Measurements from ENCODE around the gene GCGR.
"Not testable (repeated sequence)": the region's sequence is repeated elsewhere in the genome, so short reads cannot be mapped to it uniquely, and the experiment has no call there.

The GCGR gene

DNA sequence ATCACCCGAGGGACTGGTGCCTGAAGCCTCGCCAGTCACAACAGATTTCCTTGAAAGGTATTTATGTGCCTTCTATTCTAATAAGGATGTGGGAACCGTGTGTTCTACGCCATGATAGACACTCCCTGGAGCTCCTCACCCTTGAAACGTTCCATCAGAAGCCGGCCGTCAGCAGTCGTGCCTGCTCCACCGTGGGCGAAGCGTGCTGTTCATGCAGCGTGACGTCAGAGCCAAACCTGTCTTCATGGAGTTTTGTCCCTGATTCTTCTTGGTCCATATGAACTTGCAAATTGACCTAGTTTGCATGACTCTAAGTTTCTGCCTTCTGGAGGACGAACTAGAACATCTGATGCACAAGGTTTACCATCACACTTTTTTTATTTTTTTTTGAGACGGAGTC is 35.4 kb downstream of the GCGR start:
- TF ChIP-seq CTBP1 (IDR thresholded peaks at IDR 0.05; ENCODE audit: borderline replicate concordance): no peak
- TF ChIP-seq HDGF (IDR thresholded peaks at IDR 0.05; ENCODE audit: borderline replicate concordance): no peak
- TF ChIP-seq, protein P1, sequence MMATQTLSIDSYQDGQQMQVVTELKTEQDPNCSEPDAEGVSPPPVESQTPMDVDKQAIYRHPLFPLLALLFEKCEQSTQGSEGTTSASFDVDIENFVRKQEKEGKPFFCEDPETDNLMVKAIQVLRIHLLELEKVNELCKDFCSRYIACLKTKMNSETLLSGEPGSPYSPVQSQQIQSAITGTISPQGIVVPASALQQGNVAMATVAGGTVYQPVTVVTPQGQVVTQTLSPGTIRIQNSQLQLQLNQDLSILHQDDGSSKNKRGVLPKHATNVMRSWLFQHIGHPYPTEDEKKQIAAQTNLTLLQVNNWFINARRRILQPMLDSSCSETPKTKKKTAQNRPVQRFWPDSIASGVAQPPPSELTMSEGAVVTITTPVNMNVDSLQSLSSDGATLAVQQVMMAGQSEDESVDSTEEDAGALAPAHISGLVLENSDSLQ (IDR thresholded peaks at IDR 0.05): no peak
- no peak for TF ChIP-seq BHLHE40 (IDR thresholded peaks at IDR 0.05; ENCODE audit: borderline replicate concordance)
- no peak for TF ChIP-seq FOXM1 (IDR thresholded peaks at IDR 0.05; ENCODE audit: borderline replicate concordance)
- TF ChIP-seq FOXK2 (IDR thresholded peaks at IDR 0.05): no peak
- TF ChIP-seq TARDBP (IDR thresholded peaks at IDR 0.05): no peak
- no peak for TF ChIP-seq SUZ12 (IDR thresholded peaks at IDR 0.05)
- CTCF ChIA-PET: interaction anchor here (1.0 kb wide), 1 partner anchor 15 kb away, joined by 3 read pairs; no protein-coding TSS in a partner anchor
- POLR2A ChIA-PET: interaction anchor here (1.1 to 3.0 kb wide), 2 partner anchors 11 to 21 kb away, joined by 3 to 7 read pairs; partner anchors contain the start of gene P4HB

DNA sequence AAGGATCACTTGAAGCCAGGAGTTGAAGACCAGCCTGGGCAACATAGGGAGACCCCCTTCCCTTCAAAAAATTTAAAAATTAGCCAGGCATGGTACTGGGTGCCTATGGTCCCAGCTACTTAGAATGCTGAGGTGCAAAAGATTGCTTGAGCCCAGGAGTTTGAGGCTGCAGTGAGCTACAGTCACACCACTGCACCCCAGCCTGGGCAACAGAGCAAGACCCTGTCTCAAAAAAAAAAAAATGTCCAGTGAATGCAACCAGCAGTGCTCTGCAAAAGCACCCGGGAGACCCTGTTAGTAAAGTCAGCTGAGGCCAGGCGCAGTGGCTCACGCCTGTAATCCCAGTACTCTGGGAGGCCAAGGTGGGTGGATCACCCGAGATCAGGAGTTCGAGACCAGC is 36.1 kb downstream of the GCGR start:
- POLR2A ChIA-PET: interaction anchor here (1.1 to 3.0 kb wide), 2 partner anchors 11 to 21 kb away, joined by 3 to 7 read pairs; partner anchors contain the start of gene P4HB
- DNase-seq (ENCODE audit: extremely low spot score); CTCF ChIA-PET: not testable (repeated sequence)

More for the DNA sequence above, 35.4 kb downstream of the GCGR start:
- DNase-seq (ENCODE audit: extremely low spot score): no peak

- ChIA-PET POLR2A (interaction anchor here (0.9 to 3.0 kb wide), 5 partner anchors 8 to 182 kb away, joined by 4 to 8 read pairs (median 4); partner anchors contain the start of genes CENPX, LRRC45, MCRIP1 and P4HB), CTCF (no interaction called here)
- no peak for TF ChIP-seq FOXA1 (IDR thresholded peaks at IDR 0.05)
- no peak for TF ChIP-seq SUZ12 (IDR thresholded peaks at IDR 0.05)
- TF ChIP-seq LEF1 (IDR thresholded peaks at IDR 0.05; ENCODE audit: borderline replicate concordance): no peak
- no peak for TF ChIP-seq FOXK2 (IDR thresholded peaks at IDR 0.05)
- DNase-seq (ENCODE audit: extremely low spot score): no peak
These were observed 37.2 kb downstream of the GCGR start for GRCh38 chr17:81840826-81841778.

GRCh38 chr17:81841866-81842265 is 37.9 kb downstream of the GCGR start:
- no peak for TF ChIP-seq HDGF (IDR thresholded peaks at IDR 0.05; ENCODE audit: borderline replicate concordance)
- TF ChIP-seq, protein P1 (IDR thresholded peaks at IDR 0.05): no peak
- no peak for TF ChIP-seq ZNF384 (IDR thresholded peaks at IDR 0.05)
- TF ChIP-seq SUZ12 (IDR thresholded peaks at IDR 0.05): no peak
- TF ChIP-seq FOXK2 (IDR thresholded peaks at IDR 0.05): no peak
- POLR2A ChIA-PET: interaction anchor here (0.9 to 3.0 kb wide), 5 partner anchors 9 to 181 kb away, joined by 4 to 8 read pairs (median 4); partner anchors contain the start of genes CENPX, LRRC45, MCRIP1 and P4HB
- no peak for DNase-seq (ENCODE audit: extremely low spot score)
- CTCF ChIA-PET: no interaction called here

GRCh38 chr17:81842378-81842724 is 38.4 kb downstream of the GCGR start:
- no peak for TF ChIP-seq ELF4 (IDR thresholded peaks at IDR 0.05)
- TF ChIP-seq BHLHE40 (IDR thresholded peaks at IDR 0.05; ENCODE audit: borderline replicate concordance): no peak
- no peak for TF ChIP-seq FOXA1 (IDR thresholded peaks at IDR 0.05)
- TF ChIP-seq HDGF (IDR thresholded peaks at IDR 0.05; ENCODE audit: borderline replicate concordance): no peak
- TF ChIP-seq L3MBTL2 (conservative IDR thresholded peaks at IDR 0.05): no peak
- no peak for TF ChIP-seq FOXM1 (IDR thresholded peaks at IDR 0.05; ENCODE audit: borderline replicate concordance)
- no peak for TF ChIP-seq FOXK2 (IDR thresholded peaks at IDR 0.05)
- no peak for TF ChIP-seq NFRKB (IDR thresholded peaks at IDR 0.05)
- TF ChIP-seq, protein P1 (IDR thresholded peaks at IDR 0.05): no peak
- TF ChIP-seq TARDBP (IDR thresholded peaks at IDR 0.05): no peak
- TF ChIP-seq SUZ12 (IDR thresholded peaks at IDR 0.05): no peak
- TF ChIP-seq CTBP1 (IDR thresholded peaks at IDR 0.05; ENCODE audit: borderline replicate concordance): no peak
- TF ChIP-seq SP1 (IDR thresholded peaks at IDR 0.05): no peak
- no peak for TF ChIP-seq LEF1 (IDR thresholded peaks at IDR 0.05; ENCODE audit: borderline replicate concordance)
- TF ChIP-seq ZNF384 (IDR thresholded peaks at IDR 0.05): no peak
- no peak for TF ChIP-seq ARNT (IDR thresholded peaks at IDR 0.05)
- CTCF ChIA-PET: no interaction called here
- no peak for DNase-seq (ENCODE audit: extremely low spot score)
- POLR2A ChIA-PET: interaction anchor here (1.0 to 3.0 kb wide), 3 partner anchors 9 to 18 kb away, joined by 3 to 8 read pairs (median 6); partner anchors contain the start of genes MCRIP1 and P4HB

DNA sequence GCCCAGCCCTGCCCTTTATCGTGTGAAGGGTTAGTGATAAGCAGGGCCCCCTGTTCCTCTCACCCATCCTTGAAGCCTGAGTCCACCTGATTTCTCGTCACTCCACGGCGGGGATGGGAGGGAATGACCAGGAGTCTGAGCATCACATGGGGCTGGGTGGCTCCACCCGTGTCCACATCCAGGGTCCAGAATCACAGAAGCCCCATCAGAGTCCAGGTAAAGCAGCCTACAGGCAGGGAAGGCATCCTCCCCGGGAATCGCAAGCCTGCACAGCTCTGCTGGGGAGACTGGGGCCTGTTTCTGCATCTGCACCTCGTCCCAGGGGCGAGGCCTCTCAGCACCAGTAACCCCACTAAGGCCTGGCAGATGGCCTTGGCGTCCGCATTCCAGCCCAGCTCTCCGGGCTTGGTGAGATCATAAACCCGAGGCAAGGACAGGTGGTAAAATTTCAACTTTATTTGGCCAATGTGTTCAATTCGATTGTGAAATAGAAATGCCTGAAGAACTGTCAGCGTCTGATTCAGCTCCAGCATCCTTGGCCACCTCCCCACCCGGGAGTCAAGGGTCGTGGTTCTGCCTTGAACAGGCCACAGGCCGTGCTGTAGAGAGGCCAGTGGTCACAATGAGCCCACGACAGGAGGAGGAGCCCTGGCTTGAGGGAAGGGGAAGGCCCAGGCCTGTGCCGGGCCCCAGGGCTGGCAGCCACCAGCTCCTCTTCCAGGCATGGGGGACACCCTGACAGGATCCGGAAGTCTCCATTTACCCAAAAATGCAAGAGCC is 39.0 kb downstream of the GCGR start:
- ChIA-PET POLR2A (interaction anchor here (0.7 to 1.2 kb wide), 3 partner anchors 10 to 23 kb away, joined by 3 to 4 read pairs (median 3); partner anchors contain the start of gene MCRIP1), CTCF (no interaction called here)
- DNase-seq (ENCODE audit: extremely low spot score): no peak
- TF ChIP-seq ELF4 (IDR thresholded peaks at IDR 0.05): no peak
- no peak for TF ChIP-seq FOXK2 (IDR thresholded peaks at IDR 0.05)
- TF ChIP-seq BHLHE40 (IDR thresholded peaks at IDR 0.05; ENCODE audit: borderline replicate concordance): no peak
- TF ChIP-seq SP1 (IDR thresholded peaks at IDR 0.05): no peak
- TF ChIP-seq TARDBP (IDR thresholded peaks at IDR 0.05): no peak
- TF ChIP-seq FOXA1 (IDR thresholded peaks at IDR 0.05): no peak
- TF ChIP-seq, protein P1 (IDR thresholded peaks at IDR 0.05): no peak
- TF ChIP-seq L3MBTL2 (conservative IDR thresholded peaks at IDR 0.05): no peak
- TF ChIP-seq ARNT (IDR thresholded peaks at IDR 0.05): no peak
- TF ChIP-seq LEF1 (IDR thresholded peaks at IDR 0.05; ENCODE audit: borderline replicate concordance): no peak
- TF ChIP-seq NFRKB (IDR thresholded peaks at IDR 0.05): no peak
- no peak for TF ChIP-seq CTBP1 (IDR thresholded peaks at IDR 0.05; ENCODE audit: borderline replicate concordance)
- TF ChIP-seq ZNF384 (IDR thresholded peaks at IDR 0.05): no peak
